ENCODE measurements around the gene SSTR4. TPM values are rescaled to one million over a fixed set of nuclear protein-coding genes. Genes with fewer than 3 reads are reported as not detected.

Gene SSTR4
- total RNA-seq, 1 donor from 2014 or later = not detected

DNA sequence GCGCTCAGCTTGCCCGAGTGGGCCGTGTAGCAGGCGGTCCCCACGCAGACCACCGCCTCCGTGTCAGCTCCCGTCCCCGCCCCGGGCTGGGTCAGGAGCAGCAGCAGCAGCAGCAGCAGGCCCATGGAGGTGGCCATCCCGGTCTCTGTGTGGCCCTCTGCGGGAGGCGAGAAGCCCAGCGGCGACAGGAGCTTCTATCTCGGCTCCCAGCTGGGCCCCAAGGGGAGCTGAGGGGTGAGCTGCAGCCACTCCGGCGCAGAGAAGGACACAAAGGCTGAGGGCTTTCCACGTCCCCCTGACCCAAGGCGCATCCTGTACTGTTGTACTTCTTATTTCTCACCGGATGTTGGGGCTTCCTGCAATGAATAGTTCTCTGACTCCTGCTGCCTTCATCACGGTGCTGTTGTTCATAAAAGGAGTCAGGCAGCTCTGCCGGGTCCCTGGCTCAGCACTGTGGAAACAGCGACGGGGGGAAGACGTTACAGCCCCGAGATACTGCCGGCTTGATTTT, 51.0 kb downstream of the SSTR4 start, which contains the start of gene CD93:
TSS of gene CD93 (minus strand) at position 269 of the 511 bp plus-strand sequence. CDS start at position 137, 132 bp downstream.
- no peaks in the 10 kb centered on the region for H3K36me3 ChIP-seq (ENCODE audit: control insufficient read depth, insufficient read depth, low read length)
- no peak within 1 kb of the TSS for H3K4me3 ChIP-seq (ENCODE audit: low read depth, low read length)
- no peak for DNase-seq (ENCODE audit: low read depth)
- no peaks in the 10 kb centered on the region for H3K27me3 ChIP-seq (ENCODE audit: control insufficient read depth, insufficient read depth, low read length)
- TF ChIP-seq, protein P1, sequence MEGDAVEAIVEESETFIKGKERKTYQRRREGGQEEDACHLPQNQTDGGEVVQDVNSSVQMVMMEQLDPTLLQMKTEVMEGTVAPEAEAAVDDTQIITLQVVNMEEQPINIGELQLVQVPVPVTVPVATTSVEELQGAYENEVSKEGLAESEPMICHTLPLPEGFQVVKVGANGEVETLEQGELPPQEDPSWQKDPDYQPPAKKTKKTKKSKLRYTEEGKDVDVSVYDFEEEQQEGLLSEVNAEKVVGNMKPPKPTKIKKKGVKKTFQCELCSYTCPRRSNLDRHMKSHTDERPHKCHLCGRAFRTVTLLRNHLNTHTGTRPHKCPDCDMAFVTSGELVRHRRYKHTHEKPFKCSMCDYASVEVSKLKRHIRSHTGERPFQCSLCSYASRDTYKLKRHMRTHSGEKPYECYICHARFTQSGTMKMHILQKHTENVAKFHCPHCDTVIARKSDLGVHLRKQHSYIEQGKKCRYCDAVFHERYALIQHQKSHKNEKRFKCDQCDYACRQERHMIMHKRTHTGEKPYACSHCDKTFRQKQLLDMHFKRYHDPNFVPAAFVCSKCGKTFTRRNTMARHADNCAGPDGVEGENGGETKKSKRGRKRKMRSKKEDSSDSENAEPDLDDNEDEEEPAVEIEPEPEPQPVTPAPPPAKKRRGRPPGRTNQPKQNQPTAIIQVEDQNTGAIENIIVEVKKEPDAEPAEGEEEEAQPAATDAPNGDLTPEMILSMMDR (IDR thresholded peaks at IDR 0.05; ENCODE audit: insufficient read depth, low read length, poor library complexity, severe bottlenecking) = no peak

DNA sequence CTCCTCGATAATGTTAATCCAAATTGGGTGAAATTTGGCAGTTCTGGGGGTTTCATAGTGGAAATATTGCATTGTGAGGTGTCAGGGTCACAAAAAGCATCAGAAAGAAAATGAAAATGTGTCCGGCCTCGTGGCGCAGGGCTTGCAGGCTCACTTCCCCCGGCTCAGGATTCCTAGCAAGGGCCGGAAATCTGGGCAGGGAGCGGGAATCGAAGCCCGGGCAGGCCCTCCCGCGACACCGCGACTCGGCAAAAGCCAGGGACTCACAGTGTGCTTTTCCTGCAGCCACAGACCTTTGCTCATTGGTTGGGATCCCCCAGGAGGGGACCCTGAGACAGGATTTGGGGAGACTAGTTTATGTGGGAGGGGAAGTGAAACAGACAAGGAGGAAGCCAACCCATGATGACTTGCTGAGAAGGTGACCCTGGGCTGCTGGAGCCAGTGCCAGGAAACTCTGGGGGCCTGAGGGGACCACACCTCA, 51.9 kb downstream of the SSTR4 start:
- no peaks in the 10 kb centered on the region for H3K27me3 ChIP-seq (ENCODE audit: control insufficient read depth, insufficient read depth, low read length)
- no peak for DNase-seq (ENCODE audit: low read depth)
- no peaks in the 10 kb centered on the region for H3K36me3 ChIP-seq (ENCODE audit: control insufficient read depth, insufficient read depth, low read length)
- H3K4me3 ChIP-seq (ENCODE audit: low read depth, low read length) = no peak overlapping the region
- TF ChIP-seq, protein P1 (IDR thresholded peaks at IDR 0.05; ENCODE audit: insufficient read depth, low read length, poor library complexity, severe bottlenecking) = no peak

DNA sequence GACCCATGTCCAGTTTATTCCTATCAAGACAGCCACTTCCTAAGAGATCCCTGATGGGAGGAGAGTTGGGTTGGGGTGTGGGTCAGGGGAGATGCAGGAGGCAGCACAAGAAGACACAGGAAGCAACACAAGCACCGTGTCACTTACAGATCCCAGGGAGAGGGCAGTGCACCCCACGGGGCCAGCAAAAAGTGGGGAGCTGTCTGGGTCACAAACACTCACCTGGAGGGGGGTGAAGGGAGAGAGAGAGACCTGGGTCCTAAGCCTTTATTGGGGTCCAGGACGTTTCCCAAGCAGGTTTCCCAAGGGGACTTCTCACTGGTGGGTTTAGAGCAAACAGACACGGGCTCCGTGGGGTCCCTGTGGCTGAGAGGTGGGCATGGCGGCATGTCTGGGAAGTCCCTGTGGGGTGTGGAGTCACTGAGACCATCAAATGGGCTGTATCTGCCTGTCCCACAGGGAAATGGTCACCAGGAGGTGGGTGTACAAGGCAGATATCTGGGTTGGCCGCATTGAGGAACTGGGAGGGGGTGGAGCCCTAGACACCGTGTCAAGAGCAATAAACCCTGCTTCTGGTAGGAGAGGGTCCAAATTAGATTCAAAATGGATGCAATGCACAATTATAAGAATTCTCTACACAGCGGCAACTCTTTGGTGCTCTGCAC, 52.6 kb downstream of the SSTR4 start:
- TF ChIP-seq, protein P1 (IDR thresholded peaks at IDR 0.05; ENCODE audit: insufficient read depth, low read length, poor library complexity, severe bottlenecking) = no peak
- no peaks in the 10 kb centered on the region for H3K36me3 ChIP-seq (ENCODE audit: control insufficient read depth, insufficient read depth, low read length)
- DNase-seq (ENCODE audit: low read depth) = no peak
- H3K27me3 ChIP-seq (ENCODE audit: control insufficient read depth, insufficient read depth, low read length) = no peaks in the 10 kb centered on the region
- H3K4me3 ChIP-seq (ENCODE audit: low read depth, low read length) = no peak overlapping the region

Other genes starting within 250 kb of the SSTR4 start
- 17.1 and 19.9 TPM in 2 replicates for gene THBD, start 14.4 kb downstream of the SSTR4 start, total RNA-seq
- gene CD93, start 51.0 kb downstream of the SSTR4 start, total RNA-seq = 1.0 and 1.3 TPM in 2 replicates

All from kidney epithelial cell (primary cell).